ENCODE results near the gene ZNF155. TPM values are rescaled to one million over a fixed set of nuclear protein-coding genes. Genes with fewer than 3 reads are reported as not detected.

Gene ZNF155
- total RNA-seq (ENCODE audit: low replicate concordance): 9.8 and 10.3 TPM in 2 replicates
- long read RNA-seq, transcript ZNF155-201 (5 exons, 2,596 nt): major isoform, 17 of 39 reads
- long read RNA-seq, partial matches to known transcripts: 1 of 39 reads
- long read RNA-seq, other reads (novel, unspliced or antisense): 11 of 39 reads

GRCh38 chr19:43983912-43984686 lies at the start of gene ZNF155:
ZNF155 (plus strand) TSS chr19:43984188; CDS start chr19:43988544, 4,356 bp downstream.
- no peaks in the 10 kb centered on the region for H3K9me3 Mint-ChIP-seq
- H3K36me3 Mint-ChIP-seq: peaks cover 7% of the 10 kb centered on the region
- no peaks in the 10 kb centered on the region for H3K4me1 Mint-ChIP-seq (ENCODE audit: unreplicated experiment)
- no peak for TF ChIP-seq CTCF (conservative IDR thresholded peaks at IDR 0.05)
- H3K27me3 Mint-ChIP-seq: no peaks in the 10 kb centered on the region
- peak; percentile 82 for DNase-seq (ENCODE audit: extremely low spot score, unreplicated experiment)
- peak within 1 kb of the TSS; percentile 99 for H3K4me3 Mint-ChIP-seq
- peak within 1 kb of the TSS; percentile 90 for H3K27ac Mint-ChIP-seq

GRCh38 chr19:43934985-43935708 lies 48.8 kb upstream of the ZNF155 start, which contains the start of gene ZNF45:
ZNF45 (minus strand) TSS chr19:43935282; CDS start chr19:43922185, 13,097 bp downstream.
- H3K27ac Mint-ChIP-seq: peak within 1 kb of the TSS; percentile 92
- peaks cover 24% of the 10 kb centered on the region for H3K36me3 Mint-ChIP-seq
- H3K4me1 Mint-ChIP-seq (ENCODE audit: unreplicated experiment): peaks cover 13% of the 10 kb centered on the region
- peak; percentile 90 for DNase-seq (ENCODE audit: extremely low spot score, unreplicated experiment)
- TF ChIP-seq CTCF (conservative IDR thresholded peaks at IDR 0.05): no peak
- H3K9me3 Mint-ChIP-seq: no peaks in the 10 kb centered on the region
- H3K27me3 Mint-ChIP-seq: peaks cover 3% of the 10 kb centered on the region
- peak within 1 kb of the TSS; percentile 97 for H3K4me3 Mint-ChIP-seq

GRCh38 chr19:43936188-43936587 lies 47.8 kb upstream of the ZNF155 start:
- H3K36me3 Mint-ChIP-seq: peaks cover 19% of the 10 kb centered on the region
- H3K27me3 Mint-ChIP-seq: peaks cover 9% of the 10 kb centered on the region
- H3K27ac Mint-ChIP-seq: peak overlapping the region; percentile 92
- no peak for DNase-seq (ENCODE audit: extremely low spot score, unreplicated experiment)
- peak overlapping the region; percentile 97 for H3K4me3 Mint-ChIP-seq
- no peak for TF ChIP-seq CTCF (conservative IDR thresholded peaks at IDR 0.05)
- peaks cover 13% of the 10 kb centered on the region for H3K4me1 Mint-ChIP-seq (ENCODE audit: unreplicated experiment)
- H3K9me3 Mint-ChIP-seq: no peaks in the 10 kb centered on the region

- H3K9me3 Mint-ChIP-seq: no peaks in the 10 kb centered on the region
- TF ChIP-seq CTCF (conservative IDR thresholded peaks at IDR 0.05): no peak
- H3K4me3 Mint-ChIP-seq: no peak overlapping the region
- H3K4me1 Mint-ChIP-seq (ENCODE audit: unreplicated experiment): peaks cover 6% of the 10 kb centered on the region
- peaks cover 3% of the 10 kb centered on the region for H3K36me3 Mint-ChIP-seq
- no peak for DNase-seq (ENCODE audit: extremely low spot score, unreplicated experiment)
- no peak overlapping the region for H3K27ac Mint-ChIP-seq
- H3K27me3 Mint-ChIP-seq: peaks cover 28% of the 10 kb centered on the region
Observed at GRCh38 chr19:43939557-43940260, 44.3 kb upstream of the ZNF155 start.

- Mint-ChIP-seq H3K4me1 (ENCODE audit: unreplicated experiment) (peaks cover 2% of the 10 kb centered on the region), H3K27ac (no peak overlapping the region), H3K9me3 (no peaks in the 10 kb centered on the region), H3K4me3 (no peak overlapping the region), H3K36me3 (peaks cover 3% of the 10 kb centered on the region), H3K27me3 (peaks cover 36% of the 10 kb centered on the region)
- no peak for TF ChIP-seq CTCF (conservative IDR thresholded peaks at IDR 0.05)
- no peak for DNase-seq (ENCODE audit: extremely low spot score, unreplicated experiment)
Observed at GRCh38 chr19:43940719-43941118, 43.3 kb upstream of the ZNF155 start.
